PC-3 (cell line): ENCODE data around the gene IQSEC3.

ENCODE experiments used
- CTCF ChIP-seq: fragments of 300-600 bp; sonication (generic); conservative IDR thresholded peaks from 2 replicates; pipeline ENCODE4 v1.5.1; 2017; ENCODE audit warnings: antibody characterized with exemption, low read depth, mild to moderate bottlenecking, low read length
- EZH2 ChIP-seq: fragments of 300-600 bp; sonication (generic); IDR thresholded peaks from one replicate; pipeline ENCODE4 v1.6.1; 2017; ENCODE audit warnings: antibody characterized with exemption, mild to moderate bottlenecking, low read length; ENCODE audit not compliant: unreplicated experiment
- EZH2phosphoT487 ChIP-seq: fragments of 300-600 bp; sonication (generic); IDR thresholded peaks from 2 replicates; pipeline ENCODE4 v1.6.1; 2018; ENCODE audit warnings: mild to moderate bottlenecking, antibody characterized with exemption, low read length, borderline replicate concordance

DNA sequence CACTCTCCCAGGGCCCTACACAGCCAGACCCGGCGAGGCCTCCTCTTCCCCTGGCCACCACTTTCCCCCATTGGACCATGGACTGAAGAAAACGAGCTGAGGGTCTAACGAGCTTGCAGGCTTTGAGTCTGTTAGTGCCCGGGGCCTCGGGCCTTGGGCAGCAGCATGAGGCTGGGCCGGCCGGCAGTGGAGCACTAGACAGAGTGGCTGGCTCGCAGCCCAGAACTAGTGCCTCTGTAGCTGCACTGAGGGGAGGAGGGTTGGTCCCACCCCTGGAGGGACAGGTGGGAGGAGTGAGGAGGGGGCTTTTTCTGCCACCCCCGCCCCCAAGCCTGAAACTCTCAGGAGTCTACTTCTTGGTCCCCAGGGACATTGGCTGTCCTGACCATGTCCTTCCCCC, 108.7 kb downstream of the IQSEC3 start:
- TF ChIP-seq CTCF, result no peak
- no peak for TF ChIP-seq EZH2
- no peak for TF ChIP-seq EZH2phosphoT487
